HG03280 (cell line): ENCODE measurements around the gene AGAP1.

Experiments used
- ATAC-seq: cut with Tn5 transposase; IDR thresholded peaks from one replicate; pipeline ENCODE4 v1.9.1; 2021; ENCODE audit warnings: mild to moderate bottlenecking, moderate library complexity; ENCODE audit not compliant: unreplicated experiment

The AGAP1 gene

GRCh38 chr2:235854276-235854675 is 360.4 kb downstream of the AGAP1 start:
- ATAC-seq, result no peak

- no peak for ATAC-seq
Measured at GRCh38 chr2:235855011-235855410, 361.2 kb downstream of the AGAP1 start.

- ATAC-seq, result no peak
Measured at GRCh38 chr2:235856151-235856854, 362.5 kb downstream of the AGAP1 start.

GRCh38 chr2:235857598-235857997 is 363.8 kb downstream of the AGAP1 start:
- ATAC-seq, result no peak

GRCh38 chr2:235858881-235859280 is 365.0 kb downstream of the AGAP1 start:
- no peak for ATAC-seq

- no peak for ATAC-seq
Measured at GRCh38 chr2:235859651-235860050, 365.8 kb downstream of the AGAP1 start.

- no peak for ATAC-seq
Measured at GRCh38 chr2:235860111-235860510, 366.3 kb downstream of the AGAP1 start.

GRCh38 chr2:235860871-235861270 is 367.0 kb downstream of the AGAP1 start:
- no peak for ATAC-seq

GRCh38 chr2:235861383-235861782 is 367.5 kb downstream of the AGAP1 start:
- ATAC-seq, result no peak

GRCh38 chr2:235863414-235863813 is 369.6 kb downstream of the AGAP1 start:
- no peak for ATAC-seq

- no peak for ATAC-seq
Measured at GRCh38 chr2:235864302-235864701, 370.5 kb downstream of the AGAP1 start.

- no peak for ATAC-seq
Measured at GRCh38 chr2:235864733-235865515, 371.1 kb downstream of the AGAP1 start.

GRCh38 chr2:235866373-235866772 is 372.5 kb downstream of the AGAP1 start:
- no peak for ATAC-seq

GRCh38 chr2:235868224-235868623 is 374.4 kb downstream of the AGAP1 start:
- no peak for ATAC-seq

GRCh38 chr2:235868645-235869044 is 374.8 kb downstream of the AGAP1 start:
- ATAC-seq, result no peak

- ATAC-seq, result no peak
Measured at GRCh38 chr2:235870515-235870914, 376.7 kb downstream of the AGAP1 start.

GRCh38 chr2:235876099-235876679 is 382.3 kb downstream of the AGAP1 start:
- ATAC-seq, result no peak

- ATAC-seq, result no peak
Measured at GRCh38 chr2:235877275-235877802, 383.5 kb downstream of the AGAP1 start.

GRCh38 chr2:235879116-235879515 is 385.3 kb downstream of the AGAP1 start:
- ATAC-seq, result no peak

- ATAC-seq, result no peak
Measured at GRCh38 chr2:235883675-235884074, 389.8 kb downstream of the AGAP1 start.

- ATAC-seq, result no peak
Measured at GRCh38 chr2:235889302-235889630, 395.4 kb downstream of the AGAP1 start.
